Measurements from ENCODE around the gene LCN1. TPM values are rescaled to one million over a fixed set of nuclear protein-coding genes. Genes with fewer than 3 reads are reported as not detected.
"Not testable (repeated sequence)": the region's sequence is repeated elsewhere in the genome, so short reads cannot be mapped to it uniquely, and the experiment has no call there.

LCN1 gene
- total and polyA plus RNA-seq, 3 donors from 2014 or later, result 2.7 TPM; not detected in 2

DNA sequence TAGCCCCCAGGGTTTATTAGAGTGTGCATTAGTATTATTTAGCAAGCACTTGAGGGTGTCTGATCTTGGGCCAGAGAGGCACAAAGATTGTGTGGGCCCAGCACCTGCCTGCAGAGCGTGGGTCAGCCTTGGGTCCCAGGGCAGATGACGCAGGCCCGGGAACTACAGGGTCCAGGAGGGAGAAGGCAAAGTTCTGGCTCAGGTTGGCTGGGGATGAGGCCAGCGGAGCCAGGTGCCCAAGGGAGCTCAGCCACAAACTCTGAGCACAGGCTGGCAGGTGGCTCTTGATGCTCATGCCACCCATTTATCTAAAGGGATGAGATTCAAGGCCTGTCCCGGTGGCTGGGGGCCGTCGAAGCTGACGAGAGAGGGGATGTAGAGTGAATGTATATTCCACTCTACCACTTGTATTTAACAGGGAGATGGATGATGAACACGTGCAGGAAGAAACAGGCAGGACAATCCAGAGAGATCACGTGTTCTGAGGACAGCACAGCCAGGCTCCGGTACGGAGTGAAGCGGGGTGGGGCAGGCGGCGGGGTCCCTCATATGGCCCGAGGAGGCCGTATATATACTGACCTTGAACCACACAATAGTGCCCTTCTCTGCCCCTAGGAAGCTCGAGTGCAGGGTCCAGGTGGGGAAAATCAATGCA lies 23.9 kb downstream of the LCN1 start:
- Histone ChIP-seq H3K27ac (no peak overlapping the region), H3K27me3 (no peaks in the 10 kb centered on the region), H3K4me3 (no peak overlapping the region), H3K4me1 (no peaks in the 10 kb centered on the region), H3K9me3 (no peaks in the 10 kb centered on the region), H3K36me3 (ENCODE audit: low read depth, missing control alignments) (no peaks in the 10 kb centered on the region)
- WGBS, 2 donors, result 72 to 74% methylated on average over 17 to 18 of the region's 18 CpGs
- TF ChIP-seq POLR2A (IDR thresholded peaks at IDR 0.05), result no peak
- TF ChIP-seq, protein P1, sequence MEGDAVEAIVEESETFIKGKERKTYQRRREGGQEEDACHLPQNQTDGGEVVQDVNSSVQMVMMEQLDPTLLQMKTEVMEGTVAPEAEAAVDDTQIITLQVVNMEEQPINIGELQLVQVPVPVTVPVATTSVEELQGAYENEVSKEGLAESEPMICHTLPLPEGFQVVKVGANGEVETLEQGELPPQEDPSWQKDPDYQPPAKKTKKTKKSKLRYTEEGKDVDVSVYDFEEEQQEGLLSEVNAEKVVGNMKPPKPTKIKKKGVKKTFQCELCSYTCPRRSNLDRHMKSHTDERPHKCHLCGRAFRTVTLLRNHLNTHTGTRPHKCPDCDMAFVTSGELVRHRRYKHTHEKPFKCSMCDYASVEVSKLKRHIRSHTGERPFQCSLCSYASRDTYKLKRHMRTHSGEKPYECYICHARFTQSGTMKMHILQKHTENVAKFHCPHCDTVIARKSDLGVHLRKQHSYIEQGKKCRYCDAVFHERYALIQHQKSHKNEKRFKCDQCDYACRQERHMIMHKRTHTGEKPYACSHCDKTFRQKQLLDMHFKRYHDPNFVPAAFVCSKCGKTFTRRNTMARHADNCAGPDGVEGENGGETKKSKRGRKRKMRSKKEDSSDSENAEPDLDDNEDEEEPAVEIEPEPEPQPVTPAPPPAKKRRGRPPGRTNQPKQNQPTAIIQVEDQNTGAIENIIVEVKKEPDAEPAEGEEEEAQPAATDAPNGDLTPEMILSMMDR (IDR thresholded peaks at IDR 0.05), result no peak
- DNase-seq, result no peak
- intact Hi-C loops (cut with DNase I; ENCODE audit: low total_unique reads), result no loop called here

DNA sequence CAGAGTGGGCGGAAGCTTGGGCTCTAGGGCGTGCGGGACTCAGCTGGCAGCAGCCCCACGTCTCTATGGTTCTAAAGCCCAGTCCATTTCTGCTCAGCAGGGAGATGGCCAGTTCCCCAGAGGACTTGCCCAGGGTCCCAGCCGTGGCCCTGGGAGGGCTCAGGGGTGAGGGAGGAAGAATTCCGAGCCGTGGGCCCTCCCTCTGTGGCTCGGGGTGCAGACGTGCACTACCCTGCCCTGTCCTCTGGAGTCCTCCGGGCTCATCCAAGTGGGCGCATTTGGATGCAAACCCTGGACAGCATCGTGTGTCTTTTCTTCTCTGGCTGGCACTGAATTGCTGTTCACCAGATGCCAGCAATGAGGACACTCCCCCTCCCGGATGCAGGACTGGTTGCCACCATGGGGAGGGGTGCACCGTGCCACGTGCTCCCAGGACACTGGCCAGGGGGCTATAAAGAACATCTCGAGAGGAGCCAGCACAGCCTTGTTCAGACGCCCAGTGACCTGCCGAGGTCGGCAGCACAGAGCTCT lies 24.5 kb downstream of the LCN1 start, which contains the start of gene OBP2A:
Gene OBP2A (plus strand): TSS at position 481 of the 531 bp plus-strand sequence. CDS start 55 bp downstream, outside the sequence.
- H3K27ac ChIP-seq; H3K4me3 ChIP-seq; H3K9me3 ChIP-seq; DNase-seq; H3K27me3 ChIP-seq; H3K36me3 ChIP-seq (ENCODE audit: low read depth, missing control alignments); intact Hi-C loops (cut with DNase I; ENCODE audit: low total_unique reads); H3K4me1 ChIP-seq: not testable (repeated sequence)
- WGBS, 2 donors, result 55 to 73% methylated on average over 11 to 12 of the region's 19 CpGs

DNA sequence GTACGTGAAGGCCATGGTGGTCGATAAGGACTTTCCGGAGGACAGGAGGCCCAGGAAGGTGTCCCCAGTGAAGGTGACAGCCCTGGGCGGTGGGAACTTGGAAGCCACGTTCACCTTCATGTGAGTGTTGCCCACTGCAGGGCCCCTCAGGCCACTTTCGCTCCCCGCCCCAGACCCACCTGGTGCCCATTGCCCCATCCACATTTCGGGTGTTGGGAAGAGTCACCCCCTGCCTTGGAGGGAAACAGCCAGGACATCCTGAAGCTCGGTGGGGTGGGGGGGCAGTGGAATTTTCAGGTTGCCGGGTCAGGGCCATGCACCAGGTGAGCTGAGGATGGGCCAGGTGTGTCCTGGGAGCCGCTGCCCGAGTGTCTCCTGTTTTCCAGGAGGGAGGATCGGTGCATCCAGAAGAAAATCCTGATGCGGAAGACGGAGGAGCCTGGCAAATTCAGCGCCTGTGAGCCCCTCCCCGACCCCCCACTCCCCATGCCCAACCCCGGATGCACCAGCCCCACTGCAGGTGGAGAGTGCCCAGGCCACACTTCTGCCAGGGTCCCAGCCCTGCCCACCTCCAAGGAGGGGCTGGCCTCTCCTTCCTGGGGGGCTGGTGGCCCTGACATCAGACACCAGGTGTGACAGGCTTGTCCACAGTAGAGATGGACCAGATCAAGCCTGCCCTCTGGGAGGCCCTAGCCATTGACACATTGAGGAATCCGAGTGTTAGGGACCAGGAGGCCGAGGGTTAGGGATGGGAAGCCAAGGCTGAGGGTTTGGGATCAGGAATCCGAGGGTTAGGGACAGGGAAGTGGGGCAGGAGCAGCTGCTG lies 25.8 kb downstream of the LCN1 start:
- intact Hi-C loops (cut with DNase I; ENCODE audit: low total_unique reads); DNase-seq; H3K27ac ChIP-seq; H3K4me1 ChIP-seq; H3K27me3 ChIP-seq; H3K9me3 ChIP-seq; H3K36me3 ChIP-seq (ENCODE audit: low read depth, missing control alignments); H3K4me3 ChIP-seq: not testable (repeated sequence)
- WGBS, 2 donors, result 89 to 90% methylated on average over 4 to 21 of the region's 21 CpGs

DNA sequence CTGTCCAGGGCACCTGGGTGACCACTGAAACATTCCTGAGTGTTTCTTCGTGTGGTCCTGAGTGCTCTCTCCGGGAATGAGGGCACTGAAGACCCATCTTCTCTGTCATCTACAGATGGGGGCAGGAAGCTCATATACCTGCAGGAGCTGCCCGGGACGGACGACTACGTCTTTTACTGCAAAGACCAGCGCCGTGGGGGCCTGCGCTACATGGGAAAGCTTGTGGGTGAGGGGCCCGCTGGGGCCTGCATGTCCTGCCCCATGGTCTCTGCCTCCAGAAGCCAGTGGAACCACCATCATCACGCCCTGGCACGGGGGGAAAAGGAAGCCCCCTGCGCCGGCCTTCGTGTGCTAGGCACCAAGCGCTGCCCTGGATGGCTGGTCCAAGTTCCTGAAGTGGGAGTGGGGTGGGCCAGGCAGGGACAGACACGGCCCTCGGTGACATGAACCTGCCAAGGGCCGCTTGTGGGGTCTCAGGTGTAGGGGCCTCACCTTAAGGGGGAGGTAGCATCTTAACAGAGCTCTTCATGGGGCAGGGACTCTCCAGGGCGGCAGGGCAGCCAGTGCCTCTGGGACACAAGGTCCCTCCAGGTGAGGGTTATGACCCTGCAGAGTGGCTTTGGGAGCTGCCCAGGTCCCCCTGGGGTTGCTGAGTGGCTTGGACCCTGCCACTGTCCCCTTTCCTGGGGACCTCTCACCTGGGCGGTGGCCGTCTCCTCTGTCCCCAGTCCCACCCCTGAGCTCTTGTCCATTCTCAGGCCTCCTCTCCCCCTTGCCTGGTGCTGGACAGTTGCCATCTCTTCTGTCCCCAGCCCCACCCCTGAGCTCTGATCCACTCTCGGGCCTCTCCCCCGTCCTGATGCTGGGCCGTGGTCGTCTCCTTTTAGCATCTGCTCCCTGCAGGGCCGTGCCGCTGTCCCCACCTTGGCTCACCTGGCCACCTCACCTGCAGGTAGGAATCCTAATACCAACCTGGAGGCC lies 26.8 kb downstream of the LCN1 start:
- H3K27ac ChIP-seq, result no peak overlapping the region
- no peak for TF ChIP-seq POLR2A (IDR thresholded peaks at IDR 0.05)
- TF ChIP-seq, protein P1 (IDR thresholded peaks at IDR 0.05), result no peak
- no peak for DNase-seq
- no peaks in the 10 kb centered on the region for H3K9me3 ChIP-seq
- H3K36me3 ChIP-seq (ENCODE audit: low read depth, missing control alignments), result no peaks in the 10 kb centered on the region
- H3K27me3 ChIP-seq, result no peaks in the 10 kb centered on the region
- WGBS, 2 donors, result 90 to 95% methylated on average over 21 to 24 of the region's 28 CpGs
- H3K4me3 ChIP-seq, result no peak overlapping the region
- intact Hi-C loops (cut with DNase I; ENCODE audit: low total_unique reads), result no loop called here
- no peaks in the 10 kb centered on the region for H3K4me1 ChIP-seq

DNA sequence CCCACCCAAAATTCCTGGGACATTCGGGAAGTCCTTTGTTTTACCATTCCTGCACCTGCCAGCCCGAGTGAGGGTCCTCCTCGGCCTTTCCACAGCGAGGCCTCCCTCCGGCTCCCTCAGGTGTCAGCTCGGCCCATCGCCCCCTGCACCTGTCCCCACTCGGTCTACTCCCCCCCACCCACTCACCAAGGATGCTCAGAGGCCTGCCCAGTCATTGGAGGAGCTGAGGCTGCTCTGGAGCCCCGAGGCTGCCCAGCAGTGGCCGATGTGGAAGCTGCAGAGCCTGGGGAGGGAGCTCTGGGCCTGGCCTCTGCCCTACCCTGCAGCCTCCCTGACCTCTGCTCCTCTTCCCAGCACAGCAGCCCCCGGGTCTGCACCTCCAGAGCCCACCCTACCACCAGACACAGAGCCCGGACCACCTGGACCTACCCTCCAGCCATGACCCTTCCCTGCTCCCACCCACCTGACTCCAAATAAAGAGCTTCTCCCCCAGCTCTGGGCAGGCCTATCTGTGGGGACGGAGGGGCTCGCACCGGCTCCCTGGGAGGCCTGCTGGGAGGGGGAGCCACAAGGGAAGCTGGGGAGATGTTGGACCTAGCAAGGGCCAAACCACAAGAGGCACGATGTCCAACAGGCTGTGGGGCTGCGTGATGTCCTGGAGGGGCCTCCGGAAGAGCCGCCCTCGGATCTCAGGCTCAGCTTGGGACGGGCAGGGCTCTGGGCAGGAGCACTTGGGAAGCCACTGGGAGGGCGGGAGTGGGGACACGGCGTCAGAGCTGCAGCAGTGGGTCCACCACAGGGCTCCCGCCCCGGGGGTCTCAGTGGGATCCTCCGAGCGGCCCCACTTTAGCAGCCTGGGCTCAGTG lies 28.5 kb downstream of the LCN1 start:
- H3K4me3 ChIP-seq; H3K4me1 ChIP-seq; H3K36me3 ChIP-seq (ENCODE audit: low read depth, missing control alignments); H3K9me3 ChIP-seq; intact Hi-C loops (cut with DNase I; ENCODE audit: low total_unique reads); DNase-seq; H3K27me3 ChIP-seq; H3K27ac ChIP-seq: not testable (repeated sequence)
- 85 to 86% methylated on average over 11 to 28 of the region's 28 CpGs for WGBS, 2 donors
